SHP77 (cell line): ENCODE data around the gene ZRANB1.
A peak's percentile ranks its signal among the peaks of the same experiment; 100 is the strongest.

Experiments
- DNase-seq, 2 experiments: peaks; one replicate each; lab custom pipeline; 2025; lab: John Stamatoyannopoulos, UW

The ZRANB1 gene

DNA sequence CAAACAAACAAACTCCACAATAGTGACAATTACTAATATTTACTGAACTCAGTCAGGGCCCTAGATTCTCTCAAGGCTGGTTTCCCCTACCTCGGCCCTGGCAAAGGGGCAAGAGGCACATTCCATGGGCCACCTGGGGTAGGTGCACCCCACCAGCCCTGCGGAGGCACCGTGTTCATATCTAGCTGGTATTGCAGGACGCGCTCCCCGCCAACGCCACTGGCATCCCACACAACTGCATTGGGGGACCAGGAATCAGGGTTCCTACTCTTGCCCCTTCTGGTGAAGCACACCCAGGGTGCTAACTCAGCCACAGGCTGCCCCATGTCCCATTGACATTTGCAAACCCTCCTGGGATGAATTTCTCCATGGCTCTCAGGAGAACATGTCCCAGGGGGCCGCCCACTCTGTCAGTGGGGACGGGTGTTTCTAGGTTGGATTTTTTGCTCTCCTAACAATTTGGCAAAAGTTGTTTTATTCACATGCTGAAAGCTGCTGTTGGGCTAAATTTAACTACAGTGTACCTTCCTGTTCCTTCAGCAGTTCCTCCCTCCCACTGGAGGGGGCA lies 76.7 kb downstream of the ZRANB1 start:
- DNase-seq: no peak

GRCh38 chr10:125020386-125020785 lies 78.5 kb downstream of the ZRANB1 start:
- DNase-seq: no peak

DNA sequence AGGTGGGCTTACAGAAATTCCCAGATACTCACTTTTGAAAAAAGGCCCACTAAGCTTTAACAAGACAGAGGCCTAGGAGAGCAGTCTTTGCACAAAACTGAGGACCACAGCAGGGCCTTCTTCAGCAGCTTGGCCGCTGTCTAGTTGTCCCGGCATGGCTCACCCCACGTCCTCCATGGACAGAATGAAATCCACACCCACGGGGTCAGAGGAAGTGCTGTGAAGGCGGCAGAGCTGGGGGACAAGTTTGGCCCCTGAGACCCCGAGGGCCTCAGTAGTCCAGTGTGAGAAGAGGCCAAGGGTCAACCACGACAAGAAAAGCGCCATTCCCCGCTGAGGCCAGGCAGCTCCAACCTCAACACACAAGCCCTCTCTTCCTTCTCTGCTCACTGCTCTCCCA lies 78.9 kb downstream of the ZRANB1 start:
- no peak for DNase-seq

DNA sequence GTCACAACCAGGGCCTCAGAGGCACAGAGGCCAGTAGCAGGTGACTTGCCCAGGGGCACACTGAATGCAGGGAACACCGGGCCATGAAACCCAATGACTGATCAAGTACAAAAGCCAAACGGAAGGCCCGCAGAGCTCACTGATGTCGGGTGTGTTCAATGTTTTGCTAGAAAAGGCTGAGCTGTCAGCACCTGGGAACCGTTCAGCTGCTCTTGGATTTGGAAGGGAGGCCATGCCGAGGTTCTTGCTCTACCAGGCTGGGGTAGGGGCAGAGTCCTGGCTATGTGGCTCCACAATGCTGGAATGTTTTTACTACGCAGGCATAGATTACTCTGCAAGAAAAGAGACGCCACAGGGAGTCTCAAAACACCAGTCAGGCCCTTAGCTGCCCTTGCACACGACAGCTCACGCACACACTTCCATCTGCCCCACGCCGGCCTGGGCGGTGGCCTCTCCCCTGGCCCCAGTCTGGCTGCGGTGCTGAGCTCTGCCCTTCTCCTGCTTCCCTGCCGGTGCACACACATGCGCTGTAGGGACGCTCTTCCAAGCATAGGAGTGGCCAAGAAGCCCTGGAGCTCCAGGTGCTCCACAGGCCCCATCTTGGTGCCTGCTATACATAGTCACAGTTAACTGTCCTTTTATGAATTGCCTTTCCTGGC lies 79.9 kb downstream of the ZRANB1 start:
- DNase-seq: no peak

DNA sequence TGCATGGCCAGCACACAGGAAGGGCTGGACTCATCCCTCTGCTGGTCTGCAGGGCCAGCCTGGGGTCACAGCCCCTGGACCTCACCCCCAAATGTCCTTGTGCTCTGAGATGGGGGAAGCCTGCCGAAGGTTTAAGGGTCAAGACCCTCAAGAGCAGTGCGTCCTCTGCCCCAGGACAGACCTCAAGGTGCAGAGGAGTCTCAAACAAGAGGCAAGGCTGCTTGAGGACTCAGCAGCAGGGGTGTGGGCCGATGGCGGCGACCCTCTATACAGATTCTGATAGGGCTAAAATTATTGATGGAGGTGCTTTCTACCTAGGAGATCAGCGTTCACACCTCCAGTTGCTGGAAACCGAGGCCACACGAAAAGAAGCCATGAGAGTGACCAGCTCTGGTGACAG lies 80.7 kb downstream of the ZRANB1 start:
- DNase-seq: no peak

- DNase-seq: peak; percentile 72 to 85
These were observed 81.3 kb downstream of the ZRANB1 start for GRCh38 chr10:125023255-125023654.

DNA sequence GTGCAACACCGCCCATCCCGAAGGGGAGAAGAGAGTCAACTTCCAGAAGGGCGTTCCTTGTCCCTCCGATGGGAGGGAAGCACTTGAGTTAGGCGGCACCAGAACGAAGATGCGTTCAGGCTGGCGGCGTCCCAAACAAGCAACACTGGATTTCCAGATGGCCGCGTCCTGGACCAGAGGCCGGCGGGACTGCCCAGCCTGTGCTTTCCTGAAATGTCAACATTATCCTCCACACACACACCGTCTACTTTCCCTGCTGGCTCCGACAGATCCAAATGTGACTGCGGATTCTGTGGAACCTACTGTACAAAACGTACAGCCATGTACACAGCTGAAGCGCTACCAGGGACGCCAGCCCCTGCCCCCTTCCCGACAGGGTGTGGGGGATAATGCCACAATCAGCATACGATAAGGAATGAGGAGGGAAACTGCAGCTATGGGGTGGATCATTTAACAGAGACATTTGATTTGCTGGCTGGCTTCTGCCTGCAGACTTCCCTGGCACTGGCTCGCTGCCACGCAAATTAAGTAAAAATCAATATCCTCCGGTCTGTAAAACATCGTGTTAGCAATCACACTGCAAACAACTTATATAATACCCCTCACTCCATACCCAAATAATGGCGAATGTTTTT lies 82.1 kb downstream of the ZRANB1 start:
- DNase-seq: peak; percentile 30 to 63

GRCh38 chr10:125024497-125025234 lies 82.7 kb downstream of the ZRANB1 start:
- DNase-seq: peak in 1 of 2 experiments; percentile 33

- DNase-seq: no peak
These were observed 83.4 kb downstream of the ZRANB1 start for GRCh38 chr10:125025341-125025740.

- no peak for DNase-seq
These were observed 84.4 kb downstream of the ZRANB1 start for GRCh38 chr10:125026036-125026931.

DNA sequence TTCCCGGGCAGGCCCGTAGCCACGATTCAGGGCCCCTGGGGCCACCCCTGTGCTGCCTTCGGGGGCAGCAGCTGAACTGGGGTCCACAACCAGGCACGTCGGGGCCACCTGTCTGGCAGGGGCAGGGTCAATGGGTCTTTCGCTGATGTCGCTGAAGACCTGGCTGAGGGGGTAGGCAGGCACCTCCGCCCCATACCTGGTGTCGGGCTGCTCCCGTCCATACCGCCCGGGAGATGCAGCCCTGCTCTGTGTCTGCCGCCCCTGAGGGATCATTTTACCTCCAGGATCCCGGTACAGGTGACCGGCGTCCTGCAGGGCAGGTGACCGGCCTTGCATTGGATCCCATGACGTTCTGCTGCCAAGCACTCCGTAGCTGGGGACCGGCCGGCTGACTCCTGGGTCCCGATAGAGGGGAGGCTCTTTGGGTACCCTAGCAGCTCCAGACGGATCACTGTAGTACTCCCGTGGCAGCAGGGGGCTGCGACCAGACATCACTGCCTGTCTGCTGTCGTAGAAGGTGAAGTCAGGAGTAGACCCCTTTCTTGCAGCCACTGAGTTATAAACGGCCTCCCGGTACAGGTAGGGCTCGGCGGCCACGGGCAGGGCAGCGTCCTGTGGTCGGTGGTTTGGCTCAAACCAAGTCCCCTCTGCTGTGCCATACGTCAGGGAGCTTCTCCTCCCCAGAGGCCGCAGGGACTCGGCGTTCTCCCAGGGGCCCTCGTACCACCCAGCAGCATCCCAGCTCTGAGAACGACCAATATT lies 85.2 kb downstream of the ZRANB1 start:
- DNase-seq: no peak

DNA sequence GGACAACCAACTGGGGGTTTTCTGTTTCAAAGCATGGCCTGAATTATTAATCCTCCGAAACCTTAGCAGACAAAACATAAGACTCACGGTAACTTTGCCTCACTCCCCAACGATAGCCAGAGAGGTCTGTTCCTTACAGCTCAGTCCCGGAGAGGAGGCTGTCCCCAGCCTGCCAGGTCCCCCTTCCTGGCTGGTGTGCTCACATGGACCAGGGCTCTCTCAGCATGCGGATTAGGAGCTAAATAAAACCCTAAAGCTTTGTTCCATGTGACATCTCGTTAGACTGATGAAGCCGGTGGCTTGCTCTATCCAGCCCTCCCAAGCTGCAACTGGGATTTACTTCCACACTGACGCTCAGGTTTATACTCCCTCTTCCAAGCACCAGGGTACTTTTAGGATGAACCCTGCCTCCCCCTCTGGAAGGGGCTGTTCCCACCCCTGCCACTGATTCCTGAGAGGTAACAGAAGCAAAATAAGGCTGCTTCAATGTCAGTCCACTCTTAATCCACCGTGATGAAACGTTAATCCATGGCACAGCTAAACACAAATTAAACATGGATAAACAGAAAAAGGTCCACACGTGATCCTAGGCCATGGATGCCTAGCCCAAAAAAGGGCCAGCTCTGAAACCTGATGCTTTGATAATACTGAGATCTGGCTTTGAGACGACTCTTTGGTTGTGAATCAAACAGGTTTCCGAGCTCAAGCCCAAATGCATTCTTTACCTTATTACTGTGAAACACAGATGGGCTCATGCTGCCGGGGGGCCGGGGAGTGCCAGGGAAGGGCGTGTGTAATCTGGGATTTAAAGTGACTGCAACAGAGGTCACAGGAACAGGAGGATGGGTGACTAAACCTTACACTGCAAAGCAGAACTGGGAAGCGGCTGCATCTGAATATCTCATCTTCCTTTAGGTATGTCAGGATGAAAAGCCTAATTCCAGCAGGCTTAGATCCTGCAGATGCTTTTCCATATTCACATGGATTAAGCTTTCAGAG lies 86.2 kb downstream of the ZRANB1 start:
- no peak for DNase-seq

GRCh38 chr10:125029584-125030242 lies 87.8 kb downstream of the ZRANB1 start:
- no peak for DNase-seq

DNA sequence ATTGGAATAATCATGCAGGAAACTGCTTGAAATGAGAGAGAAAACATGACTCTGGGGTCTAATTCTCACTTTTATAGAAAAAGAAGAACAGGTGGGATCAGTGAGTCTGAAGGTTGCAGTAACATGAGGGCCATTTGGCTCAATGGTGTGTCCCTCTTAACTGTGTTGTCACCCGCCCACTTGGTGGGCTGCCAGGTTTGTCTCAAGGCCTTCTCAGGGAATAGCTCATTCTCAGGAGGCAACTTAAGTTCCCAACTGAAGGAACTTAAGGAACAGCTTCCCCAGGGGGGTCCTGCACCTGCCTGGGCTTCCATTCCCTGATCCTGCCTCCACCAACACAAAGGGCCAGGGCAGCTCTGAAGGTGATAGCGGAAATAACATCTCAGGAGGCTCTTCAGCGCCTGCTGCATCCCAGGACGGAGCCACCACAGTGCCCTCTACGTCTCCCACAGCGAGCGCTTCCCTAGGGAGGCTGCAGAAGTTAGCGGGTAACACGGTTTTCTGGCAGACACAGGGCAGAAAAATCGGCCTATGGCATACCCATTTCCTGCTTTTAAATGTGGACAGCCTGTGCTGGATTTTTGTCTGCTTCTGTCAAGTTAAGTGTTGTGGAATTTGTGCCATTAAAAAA lies 88.8 kb downstream of the ZRANB1 start:
- DNase-seq: no peak

DNA sequence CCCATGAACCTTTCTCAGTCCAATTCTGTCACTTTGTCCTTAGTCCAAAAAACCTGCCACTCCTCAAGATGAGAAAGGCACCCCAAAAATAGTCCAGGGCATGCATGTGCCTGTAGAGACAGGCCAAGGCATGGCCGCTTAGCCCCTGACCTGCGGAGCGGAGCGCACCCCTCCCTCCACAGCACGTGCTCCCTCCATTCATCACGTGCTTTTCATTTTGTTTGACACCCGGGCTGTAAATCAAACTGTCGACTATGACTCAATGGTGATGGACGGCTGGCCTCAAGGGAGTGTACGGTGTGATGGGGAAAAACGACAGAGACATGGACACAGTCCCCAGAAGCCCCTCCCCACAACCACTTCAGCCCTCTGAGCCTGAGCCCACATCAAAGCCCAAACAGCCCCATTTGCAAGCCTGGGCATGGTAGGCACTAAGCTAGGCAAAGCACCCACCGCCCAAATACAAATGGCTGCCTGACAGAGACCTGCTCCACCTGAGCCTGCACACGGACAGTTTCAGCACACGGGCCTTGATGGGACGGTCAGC lies 90.6 kb downstream of the ZRANB1 start:
- DNase-seq: no peak

DNA sequence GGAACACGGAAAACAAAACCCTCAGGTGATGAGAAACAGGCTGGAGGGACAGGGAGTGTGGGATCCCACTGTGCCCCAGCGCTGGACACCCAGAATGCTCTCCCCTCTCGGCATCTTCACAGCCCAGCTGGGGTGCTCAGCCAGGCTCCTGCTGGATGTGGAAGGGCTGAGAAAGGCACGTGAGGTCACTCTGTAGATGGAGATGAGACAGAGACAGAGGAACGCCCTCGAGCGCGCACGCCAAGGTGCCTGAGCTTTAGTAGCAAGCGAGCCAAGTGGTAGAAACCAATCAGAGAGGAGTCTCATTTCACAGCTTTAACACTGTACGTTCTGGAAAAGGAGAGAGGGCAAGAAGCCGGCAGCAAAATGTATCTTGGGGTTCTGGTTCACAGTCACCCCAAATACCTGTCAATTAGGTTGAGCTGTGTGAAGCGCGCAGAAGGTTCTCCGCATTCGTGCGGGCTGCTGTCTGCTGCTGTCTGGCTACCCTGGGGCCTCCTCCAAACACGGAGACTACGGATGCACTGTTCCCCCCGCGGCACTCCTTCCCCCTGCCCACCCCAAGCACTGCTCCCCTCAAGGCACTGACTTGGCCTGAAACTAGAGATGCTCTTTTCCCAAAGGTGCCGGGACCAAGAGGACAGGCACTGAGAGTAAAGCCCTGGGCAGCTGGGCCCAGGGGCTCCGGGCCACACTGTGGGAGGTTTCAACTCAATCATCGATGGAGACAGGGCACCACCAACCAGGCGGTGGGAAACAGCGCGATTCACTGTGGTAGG lies 91.4 kb downstream of the ZRANB1 start:
- no peak for DNase-seq

GRCh38 chr10:125034675-125035074 lies 92.8 kb downstream of the ZRANB1 start:
- no peak for DNase-seq

GRCh38 chr10:125035136-125035535 lies 93.2 kb downstream of the ZRANB1 start:
- DNase-seq: no peak
